Parathyroid adenoma (tissue), 2 donors: ENCODE measurements around the gene BRAT1.

ENCODE experiments used
- H2AFZ ChIP-seq: fragments of 300-600 bp; sonication (generic); one replicate; pipeline ENCODE4 v1.7.0; 2017; ENCODE audit warnings: antibody characterized with exemption, mild to moderate bottlenecking
- H3K27ac ChIP-seq: fragments of 300-600 bp; sonication (generic); one replicate; pipeline ENCODE4 v1.7.0; 2017
- H3K27me3 ChIP-seq: fragments of 300-600 bp; sonication (generic); one replicate; pipeline ENCODE4 v1.7.0; 2017; ENCODE audit warnings: low read length; ENCODE audit not compliant: control insufficient read depth, insufficient read depth
- H3K36me3 ChIP-seq: fragments of 300-600 bp; sonication (generic); one replicate; pipeline ENCODE4 v1.7.0; 2017; ENCODE audit warnings: low read length; ENCODE audit not compliant: control insufficient read depth, insufficient read depth
- H3K4me1 ChIP-seq: fragments of 300-600 bp; sonication (generic); one replicate; pipeline ENCODE4 v1.7.0; 2017; ENCODE audit warnings: control low read depth
- H3K4me2 ChIP-seq: fragments of 300-600 bp; sonication (generic); one replicate; pipeline ENCODE4 v1.7.0; 2017; ENCODE audit warnings: low read length
- H3K4me3 ChIP-seq: fragments of 300-600 bp; sonication (generic); one replicate; pipeline ENCODE4 v1.7.0; 2017; ENCODE audit warnings: low read depth, low read length
- H3K79me2 ChIP-seq: fragments of 300-600 bp; sonication (generic); one replicate; pipeline ENCODE4 v1.7.0; 2017; ENCODE audit warnings: control low read depth
- H3K9ac ChIP-seq: fragments of 300-600 bp; sonication (generic); one replicate; pipeline ENCODE4 v1.7.0; 2017; ENCODE audit warnings: mild to moderate bottlenecking
- H3K9me3 ChIP-seq: fragments of 300-600 bp; sonication (generic); one replicate; pipeline ENCODE4 v1.7.0; 2017; ENCODE audit warnings: low read length; ENCODE audit not compliant: control insufficient read depth
- TF ChIP-seq, protein P1 (sequence below): fragments of 300-600 bp; sonication (generic); IDR thresholded peaks from one replicate; pipeline ENCODE4 v1.7.0; 2017; ENCODE audit warnings: antibody characterized with exemption, mild to moderate bottlenecking
- donor health status: primary hyperparathyroidism.

Gene BRAT1

DNA sequence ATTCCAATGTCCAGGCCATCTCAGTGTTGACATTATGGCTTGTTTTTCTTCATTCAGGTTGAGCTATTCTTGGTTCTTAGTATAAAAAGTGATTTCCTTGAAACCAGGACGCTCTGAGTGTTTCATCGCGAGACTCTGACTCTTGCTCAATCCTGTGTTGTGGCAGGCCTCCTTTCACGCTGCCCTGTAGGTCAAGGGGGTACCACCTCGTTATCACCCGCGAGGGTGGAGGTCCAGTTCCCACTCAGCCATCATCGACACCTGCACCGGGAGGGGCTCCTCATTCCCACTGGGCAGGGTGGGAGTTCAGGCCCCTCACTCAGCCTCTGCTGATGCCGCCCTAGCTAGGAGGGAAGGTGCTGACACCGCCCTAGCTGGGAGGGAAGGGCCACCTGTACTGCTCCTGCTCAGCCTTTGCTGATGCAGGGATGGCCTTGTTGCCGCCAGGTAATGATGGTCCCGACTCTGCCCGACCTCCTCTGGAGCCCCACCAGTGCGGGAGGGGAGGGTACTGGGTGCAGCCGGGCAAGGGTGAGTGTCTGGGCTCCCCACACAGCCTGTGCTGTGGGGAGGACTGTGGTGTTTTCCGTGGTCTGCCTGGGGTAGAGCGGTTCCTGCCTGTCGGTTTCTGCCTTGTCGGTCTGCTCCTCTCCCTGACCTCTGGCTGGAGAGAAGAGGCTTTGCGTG is 19.9 kb upstream of the BRAT1 start:
- no peak overlapping the region for H3K4me3 ChIP-seq
- H3K27me3 ChIP-seq, result no peaks in the 10 kb centered on the region
- H2AFZ ChIP-seq, result no peak overlapping the region
- TF ChIP-seq, protein P1, sequence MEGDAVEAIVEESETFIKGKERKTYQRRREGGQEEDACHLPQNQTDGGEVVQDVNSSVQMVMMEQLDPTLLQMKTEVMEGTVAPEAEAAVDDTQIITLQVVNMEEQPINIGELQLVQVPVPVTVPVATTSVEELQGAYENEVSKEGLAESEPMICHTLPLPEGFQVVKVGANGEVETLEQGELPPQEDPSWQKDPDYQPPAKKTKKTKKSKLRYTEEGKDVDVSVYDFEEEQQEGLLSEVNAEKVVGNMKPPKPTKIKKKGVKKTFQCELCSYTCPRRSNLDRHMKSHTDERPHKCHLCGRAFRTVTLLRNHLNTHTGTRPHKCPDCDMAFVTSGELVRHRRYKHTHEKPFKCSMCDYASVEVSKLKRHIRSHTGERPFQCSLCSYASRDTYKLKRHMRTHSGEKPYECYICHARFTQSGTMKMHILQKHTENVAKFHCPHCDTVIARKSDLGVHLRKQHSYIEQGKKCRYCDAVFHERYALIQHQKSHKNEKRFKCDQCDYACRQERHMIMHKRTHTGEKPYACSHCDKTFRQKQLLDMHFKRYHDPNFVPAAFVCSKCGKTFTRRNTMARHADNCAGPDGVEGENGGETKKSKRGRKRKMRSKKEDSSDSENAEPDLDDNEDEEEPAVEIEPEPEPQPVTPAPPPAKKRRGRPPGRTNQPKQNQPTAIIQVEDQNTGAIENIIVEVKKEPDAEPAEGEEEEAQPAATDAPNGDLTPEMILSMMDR, result no peak
- H3K79me2 ChIP-seq, result peaks cover 13% of the 10 kb centered on the region
- no peaks in the 10 kb centered on the region for H3K36me3 ChIP-seq
- H3K27ac ChIP-seq, result no peak overlapping the region
- no peak overlapping the region for H3K4me2 ChIP-seq
- no peak overlapping the region for H3K9ac ChIP-seq
- no peaks in the 10 kb centered on the region for H3K9me3 ChIP-seq
- H3K4me1 ChIP-seq, result no peaks in the 10 kb centered on the region

DNA sequence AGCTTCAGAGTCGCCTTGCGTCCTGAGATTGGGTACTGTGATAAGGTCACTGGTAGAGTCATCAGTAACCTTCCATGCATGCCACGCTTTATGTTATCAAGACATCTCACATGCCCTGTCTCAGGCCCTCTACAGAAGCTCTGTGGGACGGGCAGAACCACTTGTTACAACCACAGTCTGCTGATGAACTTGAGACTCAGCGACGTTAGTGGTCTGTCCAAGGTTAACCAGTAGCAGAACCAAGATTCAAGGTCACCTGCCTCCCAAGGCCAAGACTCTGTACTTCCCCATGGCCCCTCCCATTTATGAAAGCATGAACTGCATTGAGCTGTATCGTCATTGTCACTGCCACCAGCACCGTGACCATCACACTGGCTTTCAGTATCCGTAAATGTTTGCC is 18.4 kb upstream of the BRAT1 start:
- Histone ChIP-seq H3K9me3 (no peaks in the 10 kb centered on the region), H3K4me2 (peak overlapping the region; percentile 16), H3K36me3 (no peaks in the 10 kb centered on the region), H2AFZ (no peak overlapping the region), H3K79me2 (peaks cover 22% of the 10 kb centered on the region), H3K27ac (no peak overlapping the region), H3K4me1 (no peaks in the 10 kb centered on the region), H3K27me3 (no peaks in the 10 kb centered on the region), H3K9ac (no peak overlapping the region), H3K4me3 (no peak overlapping the region)
- TF ChIP-seq, protein P1, result no peak

GRCh38 chr7:2572101-2572842 is 16.9 kb upstream of the BRAT1 start:
- no peak overlapping the region for H3K4me3 ChIP-seq
- H3K27ac ChIP-seq, result no peak overlapping the region
- H3K9ac ChIP-seq, result no peak overlapping the region

GRCh38 chr7:2571409-2571808 is 16.1 kb upstream of the BRAT1 start:
- Histone ChIP-seq H3K27me3 (no peaks in the 10 kb centered on the region), H2AFZ (no peak overlapping the region), H3K4me1 (no peaks in the 10 kb centered on the region), H3K36me3 (no peaks in the 10 kb centered on the region), H3K27ac (no peak overlapping the region), H3K79me2 (peaks cover 35% of the 10 kb centered on the region), H3K4me2 (no peak overlapping the region), H3K9ac (no peak overlapping the region), H3K9me3 (no peaks in the 10 kb centered on the region), H3K4me3 (no peak overlapping the region)
- TF ChIP-seq, protein P1, result no peak

More at GRCh38 chr7:2572101-2572842, 16.9 kb upstream of the BRAT1 start:
- TF ChIP-seq, protein P1, result no peak
- H3K4me1 ChIP-seq, result no peaks in the 10 kb centered on the region
- no peaks in the 10 kb centered on the region for H3K9me3 ChIP-seq
- H3K27me3 ChIP-seq, result no peaks in the 10 kb centered on the region
- peaks cover 33% of the 10 kb centered on the region for H3K79me2 ChIP-seq
- no peak overlapping the region for H3K4me2 ChIP-seq
- H3K36me3 ChIP-seq, result no peaks in the 10 kb centered on the region
- no peak overlapping the region for H2AFZ ChIP-seq
